Glutamatergic neuron (in vitro differentiated cells): ENCODE results near the gene NEGR1. TPM values are rescaled to one million over a fixed set of nuclear protein-coding genes. Genes with fewer than 3 reads are reported as not detected.

ENCODE experiments used
- DNase-seq: peaks from one replicate; pipeline ENCODE4 v3.0.0; 2022
- H3K27ac Mint-ChIP-seq: one replicate; pipeline ENCODE4 v1.8.0; 2020; ENCODE audit warnings: mild to moderate bottlenecking, mixed read lengths, inconsistent platforms; ENCODE audit not compliant: unreplicated experiment
- H3K27me3 Mint-ChIP-seq: one replicate; pipeline ENCODE4 v1.8.0; 2020; ENCODE audit warnings: mild to moderate bottlenecking, moderate library complexity, mixed read lengths, inconsistent platforms; ENCODE audit not compliant: unreplicated experiment
- H3K36me3 Mint-ChIP-seq: one replicate; pipeline ENCODE4 v1.8.0; 2020; ENCODE audit warnings: mild to moderate bottlenecking, mixed read lengths, inconsistent platforms; ENCODE audit not compliant: unreplicated experiment
- H3K4me1 Mint-ChIP-seq: one replicate; pipeline ENCODE4 v1.8.0; 2020; ENCODE audit warnings: mild to moderate bottlenecking, low read depth, mixed read lengths, inconsistent platforms; ENCODE audit not compliant: unreplicated experiment
- H3K4me3 Mint-ChIP-seq: one replicate; pipeline ENCODE4 v1.8.0; 2020; ENCODE audit warnings: mild to moderate bottlenecking, mixed read lengths, inconsistent platforms; ENCODE audit not compliant: unreplicated experiment
- H3K9me3 Mint-ChIP-seq: one replicate; pipeline ENCODE4 v1.8.0; 2020; ENCODE audit warnings: mild to moderate bottlenecking, moderate library complexity, mixed read lengths, inconsistent platforms; ENCODE audit not compliant: unreplicated experiment
- CTCF ChIP-seq: fragments of 200-600 bp; sonication (generic); IDR thresholded peaks from one replicate; pipeline ENCODE4 v1.5.0; 2021; ENCODE audit not compliant: partially characterized antibody, unreplicated experiment
- total RNA-seq: library from RNA; stranded (reverse); fragmentation: NEBNext Ultra II Directional; extraction: Animal tissue kit (Norgen Biotek cat#: 25700); gene quantifications from one replicate; pipeline ENCODE4 v1.2.1, GENCODE V29; 2021; ENCODE audit not compliant: unreplicated experiment

Gene NEGR1
- total RNA-seq, 1 donor from 2014 or later: 0.51 TPM

GRCh38 chr1:71566413-71566812, 715.9 kb downstream of the NEGR1 start:
- no peaks in the 10 kb centered on the region for H3K4me1 Mint-ChIP-seq
- H3K27ac Mint-ChIP-seq: no peak overlapping the region
- no peak for DNase-seq

GRCh38 chr1:71565831-71566230, 716.5 kb downstream of the NEGR1 start:
- TF ChIP-seq CTCF: no peak
- no peak for DNase-seq
- Mint-ChIP-seq H3K9me3 (no peaks in the 10 kb centered on the region), H3K36me3 (no peaks in the 10 kb centered on the region), H3K27ac (no peak overlapping the region), H3K4me1 (no peaks in the 10 kb centered on the region), H3K4me3 (no peak overlapping the region), H3K27me3 (no peaks in the 10 kb centered on the region)

More at GRCh38 chr1:71566413-71566812, 715.9 kb downstream of the NEGR1 start:
- TF ChIP-seq CTCF: no peak
- no peaks in the 10 kb centered on the region for H3K9me3 Mint-ChIP-seq
- no peak overlapping the region for H3K4me3 Mint-ChIP-seq
- H3K27me3 Mint-ChIP-seq: no peaks in the 10 kb centered on the region
- H3K36me3 Mint-ChIP-seq: no peaks in the 10 kb centered on the region

GRCh38 chr1:71565262-71565661, 717.1 kb downstream of the NEGR1 start:
- DNase-seq: no peak
- Mint-ChIP-seq H3K4me1 (no peaks in the 10 kb centered on the region), H3K4me3 (no peak overlapping the region), H3K9me3 (no peaks in the 10 kb centered on the region), H3K27ac (no peak overlapping the region), H3K27me3 (no peaks in the 10 kb centered on the region), H3K36me3 (no peaks in the 10 kb centered on the region)
- TF ChIP-seq CTCF: no peak

GRCh38 chr1:71562298-71562697, 720.0 kb downstream of the NEGR1 start:
- Mint-ChIP-seq H3K4me1 (no peaks in the 10 kb centered on the region), H3K36me3 (no peaks in the 10 kb centered on the region), H3K4me3 (no peak overlapping the region), H3K27me3 (no peaks in the 10 kb centered on the region), H3K27ac (no peak overlapping the region), H3K9me3 (no peaks in the 10 kb centered on the region)
- TF ChIP-seq CTCF: no peak
- no peak for DNase-seq

- no peak for DNase-seq
- no peaks in the 10 kb centered on the region for H3K27me3 Mint-ChIP-seq
Measured at GRCh38 chr1:71561729-71562128, 720.6 kb downstream of the NEGR1 start.

More at GRCh38 chr1:71561729-71562128, 720.6 kb downstream of the NEGR1 start:
- H3K27ac Mint-ChIP-seq: no peak overlapping the region
- H3K4me3 Mint-ChIP-seq: no peak overlapping the region
- no peak for TF ChIP-seq CTCF
- no peaks in the 10 kb centered on the region for H3K36me3 Mint-ChIP-seq
- no peaks in the 10 kb centered on the region for H3K4me1 Mint-ChIP-seq
- no peaks in the 10 kb centered on the region for H3K9me3 Mint-ChIP-seq
